HEK293T (cell line): Measurements from ENCODE around the gene STK38L.

Source experiments
- ARNT ChIP-seq: fragments of 450-650 bp; IDR thresholded peaks from 2 replicates; pipeline ENCODE4 v1.6.1; 2017; ENCODE audit warnings: mild to moderate bottlenecking
- FOXM1 ChIP-seq: fragments of 450-650 bp; IDR thresholded peaks from 2 replicates; pipeline ENCODE4 v1.6.1; 2017; ENCODE audit warnings: mild to moderate bottlenecking, borderline replicate concordance
- SP1 ChIP-seq: fragments of 450-650 bp; IDR thresholded peaks from 2 replicates; pipeline ENCODE4 v1.6.1; 2017
- ZNF384 ChIP-seq: fragments of 450-650 bp; IDR thresholded peaks from 2 replicates; pipeline ENCODE4 v1.6.1; 2016

- TF ChIP-seq ZNF384 (no peak), FOXM1 (no peak), ARNT (no peak), SP1 (no peak)
These were observed 53.5 kb downstream of the STK38L start for GRCh38 chr12:27297566-27297965.
